Measurements from ENCODE around the gene FAM222A. TPM values are rescaled to one million over a fixed set of nuclear protein-coding genes. Genes with fewer than 3 reads are reported as not detected.

FAM222A gene
- total RNA-seq, 1 donor from 2014 or later, result 6.2 TPM

DNA sequence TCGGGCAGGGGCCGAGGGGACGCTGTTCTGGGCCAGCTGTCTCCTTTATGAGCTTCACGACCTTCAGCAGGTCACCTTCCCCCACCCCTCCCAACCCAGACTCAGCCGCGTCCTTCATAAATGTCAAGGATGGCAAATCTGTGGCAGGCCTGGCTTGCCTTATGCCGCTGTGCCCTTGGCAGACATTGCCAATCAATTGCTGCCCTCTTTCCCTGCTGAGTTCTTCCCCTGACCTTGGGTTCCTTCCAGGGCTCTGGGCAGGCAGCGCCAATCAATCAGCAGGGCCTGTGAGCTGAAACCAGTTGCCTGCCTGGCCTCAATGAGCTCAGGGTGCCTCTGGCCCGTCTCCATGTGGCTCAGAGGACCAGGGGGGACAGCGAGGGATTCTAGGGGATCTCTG is 7.7 kb downstream of the FAM222A start:
- Histone ChIP-seq H3K27ac (no peak overlapping the region), H3K4me1 (peaks cover 4% of the 10 kb centered on the region)
- no peak for DNase-seq

DNA sequence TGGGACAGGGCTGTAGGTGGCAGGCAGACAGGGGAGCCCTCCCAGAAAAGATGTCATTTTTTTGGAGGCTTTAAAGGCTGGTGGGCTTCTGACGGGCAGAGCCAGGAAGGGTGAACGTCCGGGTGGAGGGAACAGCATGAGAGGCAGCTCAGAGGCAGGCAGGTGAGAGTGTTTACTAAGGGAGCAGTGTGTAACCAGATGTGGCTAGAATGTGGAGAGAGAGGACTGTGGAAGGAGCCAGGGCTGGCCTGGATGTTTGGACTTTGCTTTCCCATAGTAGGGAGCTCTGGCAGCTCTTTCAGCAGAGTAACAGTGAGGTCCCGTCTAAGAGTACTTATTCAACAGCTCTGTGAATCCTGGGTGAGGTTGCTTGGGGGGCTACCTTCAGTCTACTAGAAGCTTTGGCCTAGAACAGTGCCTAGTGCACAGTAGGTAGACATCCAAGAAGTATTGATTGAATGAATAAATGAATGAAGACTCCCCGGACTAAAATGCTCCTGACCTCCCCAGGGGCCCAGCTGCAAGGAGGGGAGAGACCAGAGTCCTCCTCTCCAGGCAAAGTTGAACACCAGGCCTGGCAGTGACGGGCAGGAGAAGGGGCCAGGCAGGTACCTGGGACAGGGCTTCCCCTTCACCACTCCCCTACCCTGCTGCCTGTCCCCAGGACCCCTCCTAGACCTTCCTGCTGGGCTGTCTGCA is 8.5 kb downstream of the FAM222A start:
- ATAC-seq, result no peak
- no peak overlapping the region for H3K4me3 ChIP-seq
- no peak for DNase-seq
- intact Hi-C loops (cut with DNase I), result no loop called here
- peaks cover 20% of the 10 kb centered on the region for H3K27me3 ChIP-seq
- TF ChIP-seq, protein P1, sequence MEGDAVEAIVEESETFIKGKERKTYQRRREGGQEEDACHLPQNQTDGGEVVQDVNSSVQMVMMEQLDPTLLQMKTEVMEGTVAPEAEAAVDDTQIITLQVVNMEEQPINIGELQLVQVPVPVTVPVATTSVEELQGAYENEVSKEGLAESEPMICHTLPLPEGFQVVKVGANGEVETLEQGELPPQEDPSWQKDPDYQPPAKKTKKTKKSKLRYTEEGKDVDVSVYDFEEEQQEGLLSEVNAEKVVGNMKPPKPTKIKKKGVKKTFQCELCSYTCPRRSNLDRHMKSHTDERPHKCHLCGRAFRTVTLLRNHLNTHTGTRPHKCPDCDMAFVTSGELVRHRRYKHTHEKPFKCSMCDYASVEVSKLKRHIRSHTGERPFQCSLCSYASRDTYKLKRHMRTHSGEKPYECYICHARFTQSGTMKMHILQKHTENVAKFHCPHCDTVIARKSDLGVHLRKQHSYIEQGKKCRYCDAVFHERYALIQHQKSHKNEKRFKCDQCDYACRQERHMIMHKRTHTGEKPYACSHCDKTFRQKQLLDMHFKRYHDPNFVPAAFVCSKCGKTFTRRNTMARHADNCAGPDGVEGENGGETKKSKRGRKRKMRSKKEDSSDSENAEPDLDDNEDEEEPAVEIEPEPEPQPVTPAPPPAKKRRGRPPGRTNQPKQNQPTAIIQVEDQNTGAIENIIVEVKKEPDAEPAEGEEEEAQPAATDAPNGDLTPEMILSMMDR (IDR thresholded peaks at IDR 0.05), result no peak
- no peaks in the 10 kb centered on the region for H3K4me1 ChIP-seq
- H3K9me3 ChIP-seq, result no peaks in the 10 kb centered on the region
- H3K36me3 ChIP-seq, result no peaks in the 10 kb centered on the region
- no peak overlapping the region for H3K27ac ChIP-seq

More for the DNA sequence above, 7.7 kb downstream of the FAM222A start:
- Histone ChIP-seq H3K4me3 (no peak overlapping the region), H3K9me3 (no peaks in the 10 kb centered on the region), H3K27me3 (peaks cover 25% of the 10 kb centered on the region), H3K36me3 (no peaks in the 10 kb centered on the region)
- TF ChIP-seq, protein P1 (IDR thresholded peaks at IDR 0.05), result no peak
- intact Hi-C loops (cut with DNase I), result no loop called here
- ATAC-seq, result no peak

DNA sequence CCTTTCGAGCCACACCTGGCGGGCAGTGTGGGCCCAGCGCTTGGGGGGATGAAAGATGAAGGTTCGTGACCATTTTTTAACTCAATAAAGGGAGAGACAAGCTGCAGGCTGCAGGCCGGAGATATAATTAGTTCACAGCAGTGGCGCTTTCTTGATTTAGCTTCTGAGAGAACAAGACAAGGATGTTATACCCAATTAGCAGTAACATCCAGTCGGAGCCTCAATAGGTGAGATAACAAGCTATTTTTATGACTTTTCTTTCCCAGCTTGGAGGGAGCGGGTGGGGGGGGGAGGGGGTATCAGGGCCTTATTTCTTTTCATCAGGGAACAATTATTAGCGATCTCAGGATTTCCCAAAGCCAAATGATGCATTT is 9.1 kb downstream of the FAM222A start:
- Histone ChIP-seq H3K4me1 (no peaks in the 10 kb centered on the region), H3K36me3 (no peaks in the 10 kb centered on the region), H3K4me3 (no peak overlapping the region), H3K27ac (no peak overlapping the region), H3K27me3 (peaks cover 14% of the 10 kb centered on the region), H3K9me3 (no peaks in the 10 kb centered on the region)
- ATAC-seq (no peak), DNase-seq (no peak)
- TF ChIP-seq, protein P1 (IDR thresholded peaks at IDR 0.05), result no peak
- intact Hi-C loops (cut with DNase I), result no loop called here

DNA sequence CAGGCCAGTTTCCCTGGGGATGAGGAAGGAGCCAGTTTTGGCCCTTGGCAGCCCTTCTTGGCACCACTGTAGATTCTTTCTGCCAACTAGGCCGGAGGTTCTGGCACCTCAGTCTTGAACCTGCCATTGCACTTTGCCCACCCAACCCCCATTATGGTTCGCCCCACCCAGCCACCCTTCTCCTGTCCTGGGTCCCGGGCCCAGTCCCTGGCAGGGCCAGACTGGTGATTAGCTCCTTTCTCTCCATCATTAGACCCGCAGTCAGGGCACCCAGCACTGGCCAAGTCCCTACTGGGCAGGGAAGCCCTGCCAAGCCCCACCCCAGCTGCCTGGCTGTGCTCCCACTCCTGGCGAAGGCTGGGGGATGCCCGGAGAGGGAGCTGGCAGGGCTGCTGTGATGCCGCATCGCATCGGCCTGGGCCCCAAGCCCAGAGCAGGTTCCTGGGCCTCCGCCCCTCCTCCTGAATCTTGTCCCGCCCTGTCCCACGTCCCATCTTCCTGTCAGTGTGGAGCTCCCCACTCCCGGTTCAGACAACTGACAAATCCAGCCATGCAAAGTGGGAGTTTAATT is 9.8 kb downstream of the FAM222A start:
- no peak for DNase-seq
- Histone ChIP-seq H3K27ac (no peak overlapping the region), H3K4me1 (no peaks in the 10 kb centered on the region), H3K27me3 (peaks cover 7% of the 10 kb centered on the region), H3K4me3 (no peak overlapping the region), H3K9me3 (no peaks in the 10 kb centered on the region), H3K36me3 (no peaks in the 10 kb centered on the region)
- intact Hi-C loops (cut with DNase I), result no loop called here
- ATAC-seq, result no peak
- TF ChIP-seq, protein P1 (IDR thresholded peaks at IDR 0.05), result no peak

DNA sequence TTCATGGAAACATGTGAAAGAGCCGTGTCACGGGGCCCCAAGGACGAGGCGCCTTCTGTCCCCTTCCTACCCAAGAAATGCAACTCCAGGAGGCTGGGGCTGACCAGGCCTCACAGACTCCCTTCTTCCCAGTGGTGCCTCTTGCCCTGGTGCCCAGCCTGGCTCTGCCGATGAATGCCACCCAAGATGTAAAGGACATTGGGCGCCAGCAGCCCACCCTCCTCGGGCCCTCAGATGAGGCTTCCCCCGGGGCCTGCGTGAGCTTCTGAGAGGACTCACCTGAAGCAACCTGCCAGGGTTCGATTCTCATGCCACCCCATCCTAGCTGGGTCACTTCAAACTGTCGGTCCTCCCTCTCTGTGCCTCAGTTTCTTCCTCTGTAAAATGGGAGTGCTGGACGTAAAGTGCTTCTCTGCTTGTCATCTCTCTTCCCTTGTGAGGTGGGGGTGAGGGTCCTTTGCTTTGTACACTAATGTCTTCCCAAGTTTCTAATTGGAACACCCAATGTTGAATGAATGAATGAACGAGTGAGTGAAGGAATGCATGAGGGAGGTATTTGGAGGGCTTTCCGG is 10.8 kb downstream of the FAM222A start:
- DNase-seq (no peak), ATAC-seq (no peak)
- intact Hi-C loops (cut with DNase I), result no loop called here
- no peak overlapping the region for H3K4me3 ChIP-seq
- no peaks in the 10 kb centered on the region for H3K27me3 ChIP-seq
- TF ChIP-seq, protein P1 (IDR thresholded peaks at IDR 0.05), result no peak
- H3K9me3 ChIP-seq, result no peaks in the 10 kb centered on the region
- H3K36me3 ChIP-seq, result no peaks in the 10 kb centered on the region
- H3K27ac ChIP-seq, result no peak overlapping the region
- no peaks in the 10 kb centered on the region for H3K4me1 ChIP-seq
